T-helper 1 cell treated with Interleukin-12 subunit alpha and Interleukin-12 subunit beta and Interleukin-4 antibody, amounts not matched to agents 30 ng/mL and 1 ng/mL, for 36 hours (primary cell): ENCODE measurements around the gene ENTR1. TPM values are rescaled to one million over a fixed set of nuclear protein-coding genes. Genes with fewer than 3 reads are reported as not detected.

ENCODE experiments used
- intact Hi-C: fragments of 100-400 bp; cut with micrococcal nuclease; formaldehyde crosslinking; loops from one replicate; pipeline ENCODE4 v1.15.1; 2024
- total RNA-seq: library from RNA; stranded (reverse); gene quantifications from 2 replicates; pipeline ENCODE4 v1.2.3, GENCODE V29; 2022

Gene ENTR1
- total RNA-seq, 1 donor from 2014 or later: 45.4 TPM

DNA sequence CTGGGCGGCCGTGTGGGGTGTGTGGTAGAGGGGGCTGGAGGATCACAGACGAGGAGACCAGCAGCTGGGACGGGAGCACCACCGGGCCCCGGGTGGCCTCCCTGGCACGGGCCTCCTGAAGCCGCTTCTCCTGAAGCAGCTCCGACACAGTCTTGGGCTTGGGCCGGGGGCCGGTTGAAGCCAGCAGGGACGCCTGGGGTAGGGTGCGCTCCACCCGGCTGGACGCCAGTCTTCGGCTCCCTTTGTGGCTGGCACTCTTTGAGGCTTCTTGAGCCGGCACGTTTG is 31.5 kb downstream of the ENTR1 start:
- intact Hi-C loops: no loop called here

DNA sequence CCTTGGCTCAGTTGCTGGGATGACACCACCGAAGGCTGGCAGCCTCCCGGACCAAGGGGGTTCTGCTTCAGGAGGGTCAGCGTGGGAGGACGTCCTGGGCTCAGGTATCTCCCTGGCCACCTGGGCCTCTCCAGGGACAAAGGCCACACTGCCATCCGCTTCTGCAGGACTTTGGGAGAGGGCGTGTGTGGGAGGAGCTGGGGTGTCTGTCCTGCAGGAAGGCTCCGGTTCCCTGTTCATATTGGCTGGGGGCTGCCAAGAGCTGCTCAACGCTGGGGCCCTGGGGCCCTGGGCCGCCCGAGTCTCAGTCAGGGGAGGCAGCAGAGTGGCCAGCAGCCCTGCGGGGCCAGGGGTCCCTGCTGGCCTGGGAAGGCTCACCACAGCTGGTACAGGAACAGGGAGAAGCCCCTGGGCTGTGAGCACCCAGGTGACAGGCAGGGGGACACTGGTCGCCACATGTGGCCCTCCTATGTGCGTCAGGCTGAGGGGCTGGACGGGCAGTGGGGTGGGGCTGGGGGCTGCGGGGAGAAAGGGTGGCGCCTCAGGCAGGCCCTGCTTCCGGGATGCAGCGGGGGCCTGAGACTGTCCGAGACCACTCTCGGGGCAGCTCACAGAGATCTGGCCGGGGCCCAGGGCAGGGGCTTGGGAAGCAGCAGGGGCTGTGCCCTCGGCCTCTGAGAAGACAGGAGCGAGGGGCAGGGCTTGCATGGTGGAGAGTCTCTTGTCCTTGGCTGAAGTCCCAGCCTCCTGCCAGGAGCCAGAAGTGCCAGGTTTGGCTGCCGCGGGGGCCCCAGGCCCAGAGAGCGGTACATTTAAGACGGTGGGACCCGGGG is 32.0 kb downstream of the ENTR1 start:
- intact Hi-C loops: no loop called here

DNA sequence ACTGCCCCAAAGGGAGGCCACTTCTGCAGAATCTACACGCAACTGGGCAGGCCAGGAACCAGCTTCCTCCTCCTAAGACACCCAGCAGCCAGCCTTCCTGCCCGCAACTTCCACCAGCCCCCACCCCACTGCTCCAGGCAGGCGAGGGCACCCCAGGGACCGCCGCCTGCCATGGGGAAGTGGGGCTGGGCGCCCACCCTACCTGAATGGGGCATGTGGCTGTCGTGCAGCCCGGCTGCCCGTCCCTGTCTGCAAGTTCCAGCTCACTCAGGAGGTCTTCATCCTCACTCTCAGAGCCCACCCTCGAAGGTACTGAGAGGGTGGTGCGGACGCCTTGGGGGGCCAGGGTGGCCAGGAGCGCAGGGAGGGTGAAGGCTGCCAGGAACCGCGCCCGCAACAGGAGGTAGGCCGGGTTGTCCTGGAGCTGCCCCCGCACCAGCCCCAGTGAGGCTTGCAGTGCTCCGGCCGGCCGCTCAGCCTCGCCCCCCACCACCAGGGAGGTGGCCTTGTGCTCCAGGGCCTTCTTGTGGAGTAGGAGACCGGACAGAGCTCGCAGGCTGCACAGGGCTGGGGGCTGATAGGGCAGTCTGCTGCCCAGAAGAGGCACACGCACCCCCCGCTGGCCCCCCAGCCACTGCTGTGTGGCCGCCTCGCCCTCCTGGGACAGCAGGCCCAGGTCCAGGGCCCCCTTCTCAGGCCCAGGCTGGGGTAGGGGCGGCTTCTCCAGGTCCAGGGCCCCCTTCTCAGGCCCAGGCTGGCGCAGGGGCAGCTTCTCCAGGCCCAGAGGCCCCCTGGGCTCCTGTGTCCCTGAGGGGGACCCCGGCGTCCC is 32.9 kb downstream of the ENTR1 start:
- intact Hi-C loops: no loop called here

DNA sequence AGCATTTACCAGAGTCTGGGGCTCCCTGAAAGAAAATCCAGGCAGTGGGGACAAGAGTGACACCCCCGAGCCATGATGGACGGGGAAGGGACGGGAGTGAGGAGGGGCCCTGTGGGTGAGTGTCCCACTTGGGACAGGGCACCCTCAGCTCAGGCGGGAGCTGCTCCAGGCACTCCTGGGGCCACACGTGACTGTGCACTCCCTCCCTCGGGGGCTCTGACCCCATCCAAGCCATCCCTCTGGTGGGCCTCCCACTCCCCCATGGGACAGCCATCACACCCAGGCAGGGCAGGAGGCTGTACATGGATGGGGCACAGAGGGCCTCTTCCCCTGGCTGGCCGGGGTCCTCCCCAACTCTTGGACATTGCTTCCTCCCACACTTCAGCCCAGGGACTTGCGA is 34.0 kb downstream of the ENTR1 start:
- intact Hi-C loops: no loop called here

DNA sequence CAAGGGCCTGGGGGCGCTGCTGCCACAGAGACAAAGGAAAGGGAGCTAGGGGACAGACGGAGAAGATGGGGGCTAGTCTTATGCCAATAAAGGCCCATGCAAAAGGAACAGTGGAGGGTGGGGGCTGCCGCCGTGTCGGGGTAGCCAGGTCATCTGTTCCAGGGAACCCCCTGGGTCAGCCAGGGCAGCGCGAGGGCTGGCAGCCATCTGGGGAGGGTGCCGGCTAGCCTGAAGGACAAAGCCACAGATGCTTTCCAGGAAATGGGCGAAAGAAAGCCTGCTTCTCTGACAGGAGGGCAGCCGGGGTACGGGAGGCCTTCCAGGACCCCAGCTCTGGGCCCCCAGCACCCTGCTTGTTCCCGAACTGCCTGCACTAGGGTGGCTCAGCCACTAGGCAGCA is 35.3 kb downstream of the ENTR1 start:
- intact Hi-C loops: no loop called here

DNA sequence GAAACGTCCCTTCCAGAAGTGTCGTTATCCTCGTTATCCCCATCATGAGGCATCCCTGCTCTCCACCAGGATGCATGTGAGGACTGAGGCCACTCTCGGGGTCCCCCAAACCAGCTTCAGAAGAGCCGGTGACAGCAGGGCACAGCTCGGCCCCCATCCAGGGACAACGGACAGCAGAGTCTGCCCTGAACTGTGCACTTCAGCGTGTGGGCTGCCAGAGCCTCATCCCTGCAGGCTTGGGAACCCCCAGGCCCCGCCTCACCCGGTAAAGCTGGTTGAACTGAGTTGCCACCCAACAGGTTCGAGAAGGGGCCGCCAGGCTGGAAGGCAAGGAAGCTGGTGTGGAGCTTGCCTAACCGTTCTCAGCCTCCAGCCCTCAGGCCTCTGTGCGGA is 36.2 kb downstream of the ENTR1 start:
- intact Hi-C loops: no loop called here

DNA sequence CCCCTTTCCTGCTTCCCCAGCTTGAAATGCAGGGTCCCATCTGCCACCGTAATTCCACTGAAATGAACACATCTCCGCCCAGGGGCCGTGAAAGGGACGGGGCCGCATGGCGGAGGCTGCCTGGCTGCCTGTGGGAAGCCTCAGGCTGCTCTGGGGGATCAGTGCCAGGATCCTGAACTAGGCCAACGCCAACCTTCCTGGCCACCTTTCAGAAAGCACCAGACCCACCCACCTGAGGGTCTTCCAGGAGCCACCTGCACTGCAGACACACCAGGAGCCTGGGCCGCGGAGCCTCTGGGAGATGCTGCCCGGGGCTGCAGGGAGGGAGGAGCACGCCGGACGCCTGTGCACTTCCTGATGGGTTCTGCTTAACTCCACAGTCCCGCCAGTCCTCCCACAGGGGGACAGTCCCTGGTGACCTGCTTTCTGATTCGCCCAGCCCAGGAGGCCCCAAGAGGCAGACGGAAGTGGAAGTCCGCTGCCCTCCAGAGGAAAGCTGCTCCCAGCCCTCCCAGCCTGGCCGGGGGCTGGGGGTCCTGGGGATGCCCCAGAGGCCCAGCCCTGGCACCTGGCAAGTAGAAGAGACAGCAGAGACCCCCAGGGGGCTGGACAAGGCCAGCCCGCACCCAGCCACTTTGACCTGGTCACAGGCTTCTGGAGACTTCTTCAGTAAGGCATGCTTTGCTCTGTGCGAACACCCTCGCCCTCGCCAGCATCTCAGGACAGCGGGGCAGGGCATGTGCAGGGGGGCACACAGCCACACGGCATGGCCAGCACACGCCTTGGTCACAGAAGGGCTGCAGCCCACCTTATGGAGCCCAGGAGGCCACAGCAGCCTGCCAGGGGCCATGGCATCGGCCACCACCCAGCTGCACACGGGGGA is 36.9 kb downstream of the ENTR1 start, which contains the start of gene CARD9:
Gene CARD9, minus strand, starts transcription at position 370 of the 883 bp plus-strand sequence. CDS start 1,591 bp downstream, outside the sequence.
- intact Hi-C loops: no loop called here

DNA sequence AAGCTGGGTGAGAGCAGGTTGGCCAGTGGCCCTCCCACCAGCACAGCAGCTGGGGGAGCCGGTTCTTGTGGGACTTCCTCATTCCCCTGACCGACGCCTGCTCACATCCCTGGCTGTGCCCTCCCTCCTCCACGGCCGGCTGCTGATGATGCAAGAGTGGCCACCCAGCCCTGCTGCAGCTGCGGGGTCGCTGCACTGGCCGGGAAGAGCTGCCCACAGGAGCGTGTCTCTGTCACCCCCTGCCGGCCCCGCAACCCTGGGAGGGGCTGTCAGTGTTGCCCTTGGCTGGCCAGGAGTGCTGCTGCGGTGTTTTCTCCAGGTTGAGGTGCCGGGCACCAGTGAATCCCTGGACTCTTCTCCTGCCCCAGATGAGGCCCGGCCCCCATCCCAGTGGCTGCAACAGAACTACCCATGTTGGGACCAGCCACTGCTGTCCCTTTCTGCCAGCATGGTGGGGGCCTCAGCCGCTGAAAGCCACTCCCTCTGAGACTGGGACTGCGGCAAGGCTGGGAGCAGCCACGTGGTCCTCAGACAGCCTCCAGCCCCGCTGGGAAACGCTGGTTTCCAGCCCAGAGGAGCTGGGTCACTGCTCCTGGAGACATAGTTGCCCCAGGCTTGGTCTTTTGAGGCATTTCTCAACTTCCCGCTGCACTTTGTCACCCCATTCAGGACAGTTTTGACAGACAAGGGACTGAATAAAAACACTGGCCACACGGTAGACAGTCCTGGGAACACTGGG is 37.7 kb downstream of the ENTR1 start:
- intact Hi-C loops: no loop called here

DNA sequence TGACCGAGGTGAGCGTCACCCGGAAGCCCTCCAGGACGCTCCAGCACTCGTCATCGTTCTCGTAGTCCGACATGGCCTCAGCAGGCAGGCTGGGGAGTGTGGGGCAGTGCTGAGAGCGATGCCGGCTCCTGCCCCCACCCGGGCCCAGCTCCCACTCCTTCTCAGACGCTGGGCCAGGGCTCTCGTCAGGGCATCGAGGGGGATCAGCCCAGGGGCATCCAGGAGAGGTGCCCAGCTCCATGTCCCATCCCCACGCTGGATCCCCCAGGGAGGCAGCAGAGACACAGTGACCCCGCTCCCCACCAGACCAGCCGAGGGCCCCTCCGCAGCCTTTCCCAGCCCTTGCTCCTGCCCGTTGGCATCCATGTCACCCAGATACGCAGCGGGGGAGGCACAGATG is 38.4 kb downstream of the ENTR1 start:
- intact Hi-C loops: no loop called here

DNA sequence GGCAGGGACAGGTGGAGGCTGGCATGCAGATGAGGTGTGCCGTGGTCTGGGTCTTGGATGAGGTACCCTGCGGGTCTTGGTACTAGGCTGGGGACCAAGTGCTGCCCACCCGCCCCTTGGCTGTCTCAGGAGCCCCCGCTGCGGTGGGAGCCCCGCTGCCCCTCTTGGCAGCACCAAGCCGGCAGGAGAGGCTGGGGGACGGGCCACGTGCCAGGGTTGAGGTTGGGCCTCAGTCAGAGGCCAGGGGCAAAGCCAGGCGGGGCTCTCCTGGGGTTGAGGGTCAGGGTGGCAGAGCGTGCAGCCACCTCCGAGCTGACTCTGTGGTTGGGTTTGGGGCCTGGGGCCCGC is 38.9 kb downstream of the ENTR1 start:
- intact Hi-C loops: no loop called here

DNA sequence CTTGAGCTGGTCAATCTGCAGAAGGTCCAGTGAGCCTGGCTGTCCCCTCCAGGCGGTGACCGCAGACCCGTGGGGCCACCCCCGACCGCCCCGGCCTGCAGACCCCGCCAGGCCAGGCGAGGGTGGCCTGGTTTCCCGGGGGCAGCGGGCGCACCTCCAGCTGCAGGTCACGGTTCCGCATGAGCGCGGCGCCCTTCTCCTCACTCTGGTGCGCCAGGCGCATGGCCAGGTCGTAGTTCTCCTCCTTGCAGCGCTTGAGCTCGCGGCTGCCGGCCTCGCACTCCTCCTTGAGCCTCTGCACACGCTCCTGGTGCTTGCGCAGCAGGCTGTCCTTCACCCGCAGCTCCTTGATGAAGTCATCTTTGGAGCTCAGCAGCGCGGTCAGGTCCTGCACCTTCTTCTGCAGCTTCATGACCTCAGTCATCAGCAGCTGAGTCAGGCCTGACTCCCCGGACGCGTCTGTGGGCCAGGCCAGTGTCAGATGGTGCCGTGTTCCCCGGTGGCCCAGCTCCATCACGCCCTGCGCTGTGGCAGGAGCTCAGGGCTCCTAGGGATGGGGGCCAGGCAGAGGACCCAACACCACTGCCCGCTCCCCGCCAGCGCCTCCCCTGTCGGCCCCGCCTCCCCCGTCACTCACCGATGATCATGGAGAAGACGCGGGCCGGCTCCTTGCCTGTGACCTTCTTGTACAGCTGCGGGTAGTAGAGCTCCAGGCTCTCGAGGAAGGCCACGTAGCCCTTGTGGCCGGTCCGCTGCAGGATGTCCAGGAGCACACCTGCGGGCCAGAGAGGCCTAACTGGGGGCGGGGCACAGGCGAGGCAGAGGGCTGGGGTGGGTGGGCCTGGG is 39.5 kb downstream of the ENTR1 start:
- intact Hi-C loops: no loop called here

DNA sequence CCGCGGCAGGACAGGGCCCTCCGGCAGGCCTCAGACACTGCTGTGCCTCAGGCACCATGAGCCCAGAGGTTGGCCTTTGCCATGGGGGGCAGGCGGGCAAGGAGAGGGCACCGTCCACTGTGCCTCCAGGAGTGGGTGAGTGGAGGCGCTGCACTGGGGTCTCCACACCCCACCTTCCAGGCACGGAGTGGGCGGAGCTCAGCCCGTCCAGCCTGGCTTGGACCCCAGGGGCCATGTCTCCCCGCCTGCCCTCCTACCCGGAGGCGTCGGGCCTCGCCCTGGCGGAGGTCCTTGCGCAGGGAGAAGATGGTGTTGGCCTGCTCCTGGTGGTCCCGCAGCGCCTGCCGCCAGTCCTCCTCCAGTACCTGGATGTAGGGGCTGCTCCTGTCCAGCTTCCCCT is 40.4 kb downstream of the ENTR1 start:
- intact Hi-C loops: no loop called here

DNA sequence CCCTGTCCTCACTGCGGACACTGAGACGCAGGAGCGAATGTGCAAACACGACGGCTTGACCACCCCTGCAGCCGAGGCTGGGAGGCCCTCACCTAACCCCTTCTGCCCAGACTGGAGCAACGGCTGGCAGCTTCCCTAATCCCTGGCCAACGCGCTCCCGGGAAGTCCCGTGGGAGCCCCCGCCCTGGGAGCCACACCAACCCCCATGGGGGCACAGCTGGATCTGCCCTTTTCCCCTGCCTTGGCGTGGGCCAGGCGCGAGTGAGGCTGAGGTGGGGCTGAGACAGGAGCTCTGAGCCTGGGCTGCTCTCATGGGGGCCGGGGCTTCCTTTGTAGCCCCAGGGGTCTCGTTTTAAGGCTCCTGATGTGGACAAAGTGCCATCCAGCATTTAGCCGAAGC is 42.2 kb downstream of the ENTR1 start:
- intact Hi-C loops: loop anchor here (10.0 kb wide), 1 partner anchor 427 kb away; the partner anchor contains the start of genes CCDC183 and TMEM141

DNA sequence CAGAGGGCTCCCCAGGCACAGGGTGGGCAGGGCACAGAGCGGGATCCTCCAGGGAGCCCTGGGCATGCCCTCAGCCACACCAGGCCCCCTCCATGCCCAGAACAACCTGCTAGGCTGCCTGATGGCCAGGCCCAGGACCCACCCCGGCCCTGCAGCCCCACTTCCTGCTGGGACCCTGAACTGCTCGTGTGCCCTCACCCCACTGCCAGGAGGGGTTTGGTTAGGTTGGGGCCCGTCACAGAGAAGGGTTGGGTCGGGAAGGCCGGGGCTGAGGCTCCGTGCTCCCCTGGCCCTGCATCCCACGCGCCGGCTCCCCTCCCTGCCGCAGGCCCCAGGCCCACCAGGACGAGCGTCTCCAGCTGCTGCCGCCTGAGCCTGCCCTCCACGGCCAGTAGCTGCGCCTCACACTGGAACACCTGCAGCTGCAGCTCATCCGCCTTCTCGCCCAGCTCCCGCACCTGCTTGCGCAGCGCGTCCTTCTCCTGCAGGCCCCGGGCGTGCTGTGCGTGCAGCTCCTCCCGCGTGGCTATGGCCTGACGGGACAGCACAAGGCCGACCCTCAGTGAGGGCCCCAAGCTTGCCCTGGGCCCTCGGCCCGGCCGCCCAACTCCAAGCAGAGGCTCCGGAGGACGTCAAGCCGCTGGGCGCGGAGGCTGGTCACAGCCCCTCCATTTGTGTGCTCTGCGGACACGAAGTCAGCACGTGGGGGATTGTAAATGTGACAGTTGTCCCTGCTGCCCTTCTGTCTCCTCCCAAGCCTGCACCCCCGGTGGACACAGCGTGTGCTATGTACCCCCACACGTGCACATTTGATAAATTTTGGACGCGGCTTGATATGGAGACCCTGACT is 42.9 kb downstream of the ENTR1 start:
- intact Hi-C loops: loop anchor here (10.0 kb wide), 1 partner anchor 427 kb away; the partner anchor contains the start of genes CCDC183 and TMEM141

DNA sequence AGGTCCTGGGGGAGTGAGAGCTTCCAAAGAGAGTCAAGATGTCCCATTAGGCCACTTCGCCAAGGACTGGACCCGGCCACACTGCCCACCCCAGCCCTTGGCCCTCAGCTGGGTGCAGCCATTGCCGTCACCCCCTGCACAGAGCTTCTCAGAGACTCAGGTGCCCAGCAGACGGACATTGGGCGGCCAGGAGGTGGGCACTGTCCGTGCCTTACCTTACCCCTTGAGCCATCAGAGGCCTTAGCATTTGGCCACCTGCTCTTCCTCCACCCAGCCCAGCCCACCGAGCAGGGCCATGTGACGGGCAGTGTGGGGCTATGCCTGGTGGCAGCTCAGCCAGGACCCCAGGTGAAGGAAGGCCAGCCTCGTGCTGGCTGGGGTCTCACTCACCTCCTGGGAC is 43.6 kb downstream of the ENTR1 start:
- intact Hi-C loops: loop anchor here (10.0 kb wide), 1 partner anchor 428 kb away; the partner anchor contains the start of genes CCDC183 and TMEM141

DNA sequence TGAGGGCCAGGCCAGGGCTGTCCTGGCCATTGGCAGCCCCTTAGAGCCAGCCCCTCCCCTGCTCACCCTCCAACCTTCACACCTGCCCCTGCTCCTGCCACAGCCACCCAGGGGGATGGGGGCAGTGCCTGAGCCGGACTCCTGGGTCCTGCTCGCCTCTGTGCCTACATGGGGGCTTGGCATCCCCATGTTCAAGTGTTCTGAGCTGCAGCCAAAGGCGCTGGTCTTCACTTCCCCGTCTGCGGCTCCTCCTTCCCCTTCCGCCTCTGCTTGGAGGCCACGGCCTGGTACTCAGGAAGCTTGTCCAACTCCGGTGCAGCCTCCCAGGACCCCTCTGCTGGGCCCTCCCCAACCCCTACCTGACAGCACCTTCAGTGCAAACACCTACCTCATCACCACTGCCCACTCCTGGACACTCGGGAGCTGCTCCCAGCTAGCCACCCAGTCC is 44.6 kb downstream of the ENTR1 start:
- intact Hi-C loops: loop anchor here (10.0 kb wide), 1 partner anchor 429 kb away; the partner anchor contains the start of genes CCDC183 and TMEM141

DNA sequence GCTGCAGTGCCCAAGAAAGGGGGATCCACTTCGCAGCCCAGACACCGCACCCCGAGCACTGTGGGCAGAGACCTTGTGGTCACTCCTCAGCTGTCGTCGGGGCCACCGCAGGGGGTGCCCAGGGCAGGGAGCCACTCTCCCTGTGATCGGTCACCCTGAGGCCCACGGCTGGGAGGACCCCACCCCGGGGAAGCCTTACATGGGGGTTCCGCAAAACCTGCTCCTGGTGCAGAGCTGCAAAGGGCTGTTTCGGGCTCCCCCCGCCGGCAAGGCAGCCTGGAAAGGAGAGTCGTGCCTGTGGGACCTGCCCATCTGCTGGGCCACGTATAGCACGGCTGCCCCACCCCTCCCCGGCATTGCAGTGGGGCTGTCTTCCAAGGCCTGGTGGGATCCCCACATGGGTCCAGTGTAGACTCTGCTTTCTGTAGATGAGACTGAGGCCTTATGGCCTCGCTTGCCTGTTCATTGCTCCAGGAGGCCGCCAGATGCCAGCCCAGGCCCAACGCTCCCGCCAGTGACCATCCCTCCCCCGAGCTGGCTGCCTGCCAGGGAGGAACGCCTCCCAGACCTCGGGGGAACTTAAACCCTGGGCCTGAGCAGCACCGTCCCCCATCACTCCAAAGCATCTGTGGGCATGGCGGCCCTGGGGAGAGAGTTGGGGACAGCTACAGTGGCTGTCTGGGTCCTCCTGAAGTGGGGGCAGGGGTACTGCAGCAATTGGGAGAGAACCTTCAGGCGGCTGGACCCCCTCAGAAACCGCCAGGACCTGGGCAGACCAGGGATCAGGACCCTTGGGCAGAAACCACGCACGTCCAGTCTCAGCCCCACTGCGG is 45.3 kb downstream of the ENTR1 start:
- intact Hi-C loops: loop anchor here (10.0 kb wide), 1 partner anchor 430 kb away; the partner anchor contains the start of genes CCDC183 and TMEM141
